H9 (cell line): ENCODE results near the gene DESI2. TPM values are rescaled to one million over a fixed set of nuclear protein-coding genes. Genes with fewer than 3 reads are reported as not detected.

Experiments used
- DNase-seq: peaks from one replicate; pipeline ENCODE4 v3.0.0-alpha.2; 2017
- H2AFZ ChIP-seq: one replicate; pipeline ENCODE4 v1.6.1; 2013; ENCODE audit warnings: mild to moderate bottlenecking, low read length, control low read depth, moderate library complexity
- H2AK5ac ChIP-seq: 2 replicates; pipeline ENCODE4 v1.6.1; 2013; ENCODE audit warnings: low read length, control low read depth, mixed read lengths; ENCODE audit not compliant: insufficient read length
- H2BK120ac ChIP-seq: one replicate; pipeline ENCODE4 v1.6.1; 2013; ENCODE audit warnings: low read depth, mild to moderate bottlenecking, low read length, control low read depth, inconsistent platforms; ENCODE audit not compliant: poor library complexity, severe bottlenecking
- H2BK12ac ChIP-seq: 2 replicates; pipeline ENCODE4 v1.6.1; 2013; ENCODE audit warnings: low read length, control low read depth, mixed read lengths, low read depth; ENCODE audit not compliant: insufficient read length
- H2BK15ac ChIP-seq: 2 replicates; pipeline ENCODE4 v1.6.1; 2013; ENCODE audit warnings: low read depth, low read length, control low read depth
- H2BK20ac ChIP-seq: one replicate; pipeline ENCODE4 v1.6.1; 2013; ENCODE audit warnings: low read depth, mild to moderate bottlenecking, low read length, control low read depth, inconsistent platforms; ENCODE audit not compliant: poor library complexity, severe bottlenecking
- H2BK5ac ChIP-seq: 2 replicates; pipeline ENCODE4 v1.6.1; 2013; ENCODE audit warnings: low read length, control low read depth, mixed read lengths; ENCODE audit not compliant: insufficient read length
- H3K14ac ChIP-seq: 2 replicates; pipeline ENCODE4 v1.6.1; 2013; ENCODE audit warnings: low read length, control low read depth; ENCODE audit not compliant: insufficient read depth
- H3K18ac ChIP-seq: 2 replicates; pipeline ENCODE4 v1.6.1; 2013; ENCODE audit warnings: low read depth, mild to moderate bottlenecking, mixed read lengths, low read length, control low read depth; ENCODE audit not compliant: insufficient read length
- H3K23ac ChIP-seq: 2 replicates; pipeline ENCODE4 v1.6.1; 2013; ENCODE audit warnings: low read length, control low read depth, mixed read lengths, low read depth; ENCODE audit not compliant: insufficient read length
- H3K23me2 ChIP-seq: 2 replicates; pipeline ENCODE4 v1.6.1; 2013; ENCODE audit warnings: low read depth, mild to moderate bottlenecking, mixed read lengths, low read length, control low read depth; ENCODE audit not compliant: insufficient read length, poor library complexity, severe bottlenecking
- H3K27ac ChIP-seq: 2 replicates; pipeline ENCODE4 v1.5.1; 2013; ENCODE audit warnings: low read length, control low read depth, mixed read lengths, low read depth; ENCODE audit not compliant: insufficient read length
- H3K27me3 ChIP-seq: 2 replicates; pipeline ENCODE4 v1.6.1; 2013; ENCODE audit warnings: low read length, control low read depth, inconsistent platforms; ENCODE audit not compliant: insufficient read depth
- H3K4ac ChIP-seq: 2 replicates; pipeline ENCODE4 v1.6.1; 2013; ENCODE audit warnings: low read depth, mild to moderate bottlenecking, control low read depth, inconsistent platforms, low read length, moderate library complexity
- H3K4me1 ChIP-seq: 2 replicates; pipeline ENCODE4 v1.6.1; 2013; ENCODE audit warnings: low read length, control low read depth, inconsistent platforms; ENCODE audit not compliant: insufficient read depth
- H3K4me2 ChIP-seq: 2 replicates; pipeline ENCODE4 v1.6.1; 2013; ENCODE audit warnings: low read length, control low read depth, mixed read lengths; ENCODE audit not compliant: insufficient read length, insufficient read depth
- H3K56ac ChIP-seq: 2 replicates; pipeline ENCODE4 v1.6.1; 2013; ENCODE audit warnings: low read depth, mild to moderate bottlenecking, mixed read lengths, low read length, control low read depth; ENCODE audit not compliant: insufficient read length
- H3K79me1 ChIP-seq: 2 replicates; pipeline ENCODE4 v1.6.1; 2013; ENCODE audit warnings: low read depth, mild to moderate bottlenecking, moderate library complexity, low read length, control low read depth, inconsistent platforms; ENCODE audit not compliant: insufficient read depth, poor library complexity, severe bottlenecking
- H3K79me2 ChIP-seq: 2 replicates; pipeline ENCODE4 v1.6.1; 2013; ENCODE audit warnings: low read length, control low read depth, inconsistent platforms; ENCODE audit not compliant: insufficient read depth
- H3K9ac ChIP-seq: 2 replicates; pipeline ENCODE4 v1.6.1; 2013; ENCODE audit warnings: low read length, control low read depth, mixed read lengths; ENCODE audit not compliant: insufficient read length; ENCODE audit errors: extremely low read depth
- H3K9me3 ChIP-seq: one replicate; pipeline ENCODE4 v1.6.1; 2013; ENCODE audit warnings: low read depth, low read length, inconsistent platforms; ENCODE audit not compliant: control insufficient read depth
- H3T11ph ChIP-seq: one replicate; pipeline ENCODE4 v1.6.1; 2013; ENCODE audit warnings: mild to moderate bottlenecking, low read length, control low read depth, inconsistent platforms
- H4K20me1 ChIP-seq: one replicate; pipeline ENCODE4 v1.6.1; 2013; ENCODE audit not compliant: control insufficient read depth, insufficient read length, insufficient read depth
- H4K5ac ChIP-seq: 2 replicates; pipeline ENCODE4 v1.6.1; 2013; ENCODE audit warnings: low read depth, mild to moderate bottlenecking, mixed read lengths, low read length, control low read depth; ENCODE audit not compliant: insufficient read length
- H4K8ac ChIP-seq: replicated peaks from 2 replicates; pipeline ENCODE4 v1.6.1; 2013; ENCODE audit warnings: low read length, control low read depth, mixed read lengths, low read depth; ENCODE audit not compliant: insufficient read length
- H4K91ac ChIP-seq: 2 replicates; pipeline ENCODE4 v1.6.1; 2013; ENCODE audit warnings: low read depth, mild to moderate bottlenecking, moderate library complexity, mixed read lengths, low read length, control low read depth; ENCODE audit not compliant: insufficient read length
- H3K27ac Mint-ChIP-seq, 3 experiments: 2 replicates in 2 of 3; 3 replicates in 1 of 3; pipeline ENCODE4 v1.8.0; 2020 to 2021; ENCODE audit warnings: mixed read lengths in 3 of 3, mild to moderate bottlenecking in 1 of 3, moderate library complexity in 1 of 3
- H3K27me3 Mint-ChIP-seq: 2 replicates; pipeline ENCODE4 v1.8.0; 2021; ENCODE audit warnings: low read depth, mild to moderate bottlenecking, moderate library complexity, mixed read lengths
- H3K36me3 Mint-ChIP-seq, 3 experiments: 2 replicates in 2 of 3; 3 replicates in 1 of 3; pipeline ENCODE4 v1.8.0; 2020 to 2021; ENCODE audit warnings: low read depth in 3 of 3, mixed read lengths in 3 of 3; ENCODE audit not compliant: insufficient read depth in 1 of 3
- H3K4me1 Mint-ChIP-seq, 2 experiments: 2 replicates each; pipeline ENCODE4 v1.8.0; 2020; ENCODE audit warnings: mixed read lengths in 2 of 2
- H3K4me3 Mint-ChIP-seq, 2 experiments: 2 replicates in 1 of 2; 3 replicates in 1 of 2; pipeline ENCODE4 v1.8.0; 2020 to 2021; ENCODE audit warnings: mild to moderate bottlenecking in 2 of 2, mixed read lengths in 2 of 2, moderate library complexity in 1 of 2
- H3K9me3 Mint-ChIP-seq, 2 experiments: 2 replicates in 1 of 2; 3 replicates in 1 of 2; pipeline ENCODE4 v1.8.0; 2020; ENCODE audit warnings: mild to moderate bottlenecking in 2 of 2, mixed read lengths in 2 of 2, moderate library complexity in 1 of 2
- WGBS: extraction: QIAGEN DNeasy Blood & Tissue Kit; methylation state at CpG from one replicate; pipeline ENCODE4 v1.1.7; 2013; ENCODE audit warnings: missing lambda C conversion rate, low lambda C conversion rate, mixed read lengths; ENCODE audit not compliant: insufficient read length; ENCODE audit errors: extremely low coverage; 5-methylcytosine and 5-hydroxymethylcytosine counted together
- total RNA-seq: library from RNA; stranded (reverse); gene quantifications from 2 replicates; pipeline ENCODE4 v1.2.1, GENCODE V29; 2021
- TF ChIP-seq, protein P1 (sequence below): fragments of 200-600 bp; sonication (generic); conservative IDR thresholded peaks from 3 replicates; pipeline ENCODE4 v1.8.0; 2021; ENCODE audit warnings: antibody characterized with exemption, mild to moderate bottlenecking

Gene DESI2
- total RNA-seq, 1 experiment from 2014 or later, result 89.9 TPM

DNA sequence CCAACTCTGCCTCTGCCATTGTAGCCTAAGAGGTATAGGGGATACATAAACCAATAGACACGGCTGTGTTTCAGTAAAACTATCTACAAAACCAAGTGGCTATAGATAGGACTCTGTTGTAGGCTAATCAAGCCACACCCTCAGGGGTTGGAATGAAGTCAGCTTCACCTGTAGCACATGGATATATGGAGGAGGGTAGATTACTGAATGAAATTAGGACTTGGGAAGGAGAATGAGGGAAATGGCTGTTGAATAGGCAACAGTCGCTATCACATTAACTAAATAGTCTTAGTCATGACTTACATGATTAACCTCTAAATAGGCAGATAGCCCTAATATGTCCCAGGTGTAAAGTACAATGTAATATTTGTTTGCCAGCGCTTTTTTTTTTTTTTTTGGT, 49.7 kb downstream of the DESI2 start:
- Histone ChIP-seq H3K23ac (no peak overlapping the region), H3K56ac (no peak overlapping the region), H3K4me1 (no peaks in the 10 kb centered on the region), H3K79me1 (no peaks in the 10 kb centered on the region), H3K4me2 (no peak overlapping the region), H4K91ac (no peak overlapping the region), H3K27me3 (no peaks in the 10 kb centered on the region), H4K8ac (no peak overlapping the region), H2AK5ac (no peak overlapping the region), H2BK12ac (no peak overlapping the region), H4K5ac (no peak overlapping the region), H2BK20ac (no peak overlapping the region), H2AFZ (no peak overlapping the region), H3K14ac (no peak overlapping the region), H3K4ac (no peak overlapping the region), H2BK15ac (no peak overlapping the region), H3K79me2 (no peaks in the 10 kb centered on the region), H2BK120ac (no peak overlapping the region), H3K9me3 (no peaks in the 10 kb centered on the region), H4K20me1 (no peaks in the 10 kb centered on the region), H3K18ac (no peak overlapping the region), H3K23me2 (no peaks in the 10 kb centered on the region), H3K27ac (no peak overlapping the region), H2BK5ac (no peak overlapping the region), H3K9ac (no peak overlapping the region), H3T11ph (no peak overlapping the region)
- TF ChIP-seq, protein P1, sequence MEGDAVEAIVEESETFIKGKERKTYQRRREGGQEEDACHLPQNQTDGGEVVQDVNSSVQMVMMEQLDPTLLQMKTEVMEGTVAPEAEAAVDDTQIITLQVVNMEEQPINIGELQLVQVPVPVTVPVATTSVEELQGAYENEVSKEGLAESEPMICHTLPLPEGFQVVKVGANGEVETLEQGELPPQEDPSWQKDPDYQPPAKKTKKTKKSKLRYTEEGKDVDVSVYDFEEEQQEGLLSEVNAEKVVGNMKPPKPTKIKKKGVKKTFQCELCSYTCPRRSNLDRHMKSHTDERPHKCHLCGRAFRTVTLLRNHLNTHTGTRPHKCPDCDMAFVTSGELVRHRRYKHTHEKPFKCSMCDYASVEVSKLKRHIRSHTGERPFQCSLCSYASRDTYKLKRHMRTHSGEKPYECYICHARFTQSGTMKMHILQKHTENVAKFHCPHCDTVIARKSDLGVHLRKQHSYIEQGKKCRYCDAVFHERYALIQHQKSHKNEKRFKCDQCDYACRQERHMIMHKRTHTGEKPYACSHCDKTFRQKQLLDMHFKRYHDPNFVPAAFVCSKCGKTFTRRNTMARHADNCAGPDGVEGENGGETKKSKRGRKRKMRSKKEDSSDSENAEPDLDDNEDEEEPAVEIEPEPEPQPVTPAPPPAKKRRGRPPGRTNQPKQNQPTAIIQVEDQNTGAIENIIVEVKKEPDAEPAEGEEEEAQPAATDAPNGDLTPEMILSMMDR, result no peak
- Mint-ChIP-seq H3K27me3 (no peaks in the 10 kb centered on the region), H3K4me3 (no peak overlapping the region), H3K27ac (no peak overlapping the region), H3K9me3 (peaks cover 0 to 5% of the 10 kb centered on the region in 2 experiments; a peak in 3 of 5 replicates), H3K4me1 (peaks cover 3 to 4% of the 10 kb centered on the region in 2 experiments; a peak in 2 of 4 replicates), H3K36me3 (peaks cover 45 to 72% (median 66%) of the 10 kb centered on the region in 3 experiments)
- DNase-seq, result no peak
- WGBS, result no CpG with 5 or more reads among the region's 3 CpGs
